C4-2B (cell line): ENCODE measurements around the gene RPIA.

Experiments
- CTCF ChIP-seq: fragments of 450-650 bp; conservative IDR thresholded peaks from 2 replicates; pipeline ENCODE4 v1.5.1; 2017; ENCODE audit warnings: mild to moderate bottlenecking
- ZFX ChIP-seq: fragments of 450-650 bp; IDR thresholded peaks from 2 replicates; pipeline ENCODE4 v1.6.1; 2017

GRCh38 chr2:88693911-88694414 lies 2.5 kb downstream of the RPIA start:
- TF ChIP-seq CTCF (no peak), ZFX (no peak)
